Measurements from ENCODE around the gene TBATA. TPM values are rescaled to one million over a fixed set of nuclear protein-coding genes. Genes with fewer than 3 reads are reported as not detected.

The TBATA gene
- total and polyA plus RNA-seq, 4 experiments from 2014 or later = not detected

- H3K4me3 Mint-ChIP-seq = no peak overlapping the region
- CTCF ChIA-PET (ENCODE audit: partially characterized antibody) = no interaction called here
- H3K4me1 Mint-ChIP-seq = no peaks in the 10 kb centered on the region
- no peaks in the 10 kb centered on the region for H3K36me3 Mint-ChIP-seq
- no peaks in the 10 kb centered on the region for H3K9me3 Mint-ChIP-seq
- intact Hi-C loops (cut with micrococcal nuclease) = no loop called here
- no peak for DNase-seq
- POLR2A ChIA-PET (ENCODE audit: partially characterized antibody) = no interaction called here
- H3K27me3 Mint-ChIP-seq = peaks cover 13 to 23% of the 10 kb centered on the region in 2 donors
- H3K27ac ChIP-seq (ENCODE audit: low read depth, low read length) = no peak overlapping the region
- peaks cover 3% of the 10 kb centered on the region for H3K27me3 ChIP-seq (ENCODE audit: insufficient read depth, low read length)
- H3K9me3 ChIP-seq (ENCODE audit: control insufficient read depth in 1 of 2, low read length in 2 of 2) = no peaks in the 10 kb centered on the region
- no peak overlapping the region for H3K27ac Mint-ChIP-seq
- H3K4me1 ChIP-seq (ENCODE audit: insufficient read depth, low read length) = no peaks in the 10 kb centered on the region
- H3K4me3 ChIP-seq (ENCODE audit: low read length in 2 of 2) = no peak overlapping the region
- no peaks in the 10 kb centered on the region for H3K36me3 ChIP-seq (ENCODE audit: insufficient read depth, low read length)
Measured at GRCh38 chr10:70799124-70799523, 13.9 kb upstream of the TBATA start.

- Histone ChIP-seq H3K4me3 (ENCODE audit: low read length in 2 of 2) (no peak overlapping the region), H3K27ac (ENCODE audit: low read depth, low read length) (no peak overlapping the region), H3K9me3 (ENCODE audit: control insufficient read depth in 1 of 2, low read length in 2 of 2) (no peaks in the 10 kb centered on the region), H3K36me3 (ENCODE audit: insufficient read depth, low read length) (no peaks in the 10 kb centered on the region), H3K4me1 (ENCODE audit: insufficient read depth, low read length) (no peaks in the 10 kb centered on the region), H3K27me3 (ENCODE audit: insufficient read depth, low read length) (peaks cover 3% of the 10 kb centered on the region)
- intact Hi-C loops (cut with micrococcal nuclease) = no loop called here
- DNase-seq = no peak
- CTCF ChIA-PET (ENCODE audit: partially characterized antibody) = interaction anchor here (1.0 kb wide), 1 partner anchor 17 kb away, joined by 4 read pairs; no protein-coding TSS in a partner anchor
- no peaks in the 10 kb centered on the region for H3K36me3 Mint-ChIP-seq
- peaks cover 13 to 24% of the 10 kb centered on the region in 2 donors for H3K27me3 Mint-ChIP-seq
- no peaks in the 10 kb centered on the region for H3K9me3 Mint-ChIP-seq
- H3K4me3 Mint-ChIP-seq = no peak overlapping the region
- H3K27ac Mint-ChIP-seq = no peak overlapping the region
- no peaks in the 10 kb centered on the region for H3K4me1 Mint-ChIP-seq
- POLR2A ChIA-PET (ENCODE audit: partially characterized antibody) = no interaction called here
Measured at GRCh38 chr10:70797840-70798239, 12.7 kb upstream of the TBATA start.

GRCh38 chr10:70795613-70796012 is 10.4 kb upstream of the TBATA start:
- Histone ChIP-seq H3K27ac (ENCODE audit: low read depth, low read length) (no peak overlapping the region), H3K4me1 (ENCODE audit: insufficient read depth, low read length) (no peaks in the 10 kb centered on the region), H3K27me3 (ENCODE audit: insufficient read depth, low read length) (peaks cover 3% of the 10 kb centered on the region), H3K36me3 (ENCODE audit: insufficient read depth, low read length) (no peaks in the 10 kb centered on the region), H3K9me3 (ENCODE audit: control insufficient read depth in 1 of 2, low read length in 2 of 2) (no peaks in the 10 kb centered on the region), H3K4me3 (ENCODE audit: low read length in 2 of 2) (no peak overlapping the region)
- CTCF ChIA-PET (ENCODE audit: partially characterized antibody) = no interaction called here
- Mint-ChIP-seq H3K36me3 (no peaks in the 10 kb centered on the region), H3K4me1 (no peaks in the 10 kb centered on the region), H3K9me3 (peaks cover 0 to 2% (median 0%) of the 10 kb centered on the region in 8 donors), H3K27ac (no peak overlapping the region), H3K27me3 (peaks cover 8 to 25% of the 10 kb centered on the region in 2 donors), H3K4me3 (no peak overlapping the region)
- POLR2A ChIA-PET (ENCODE audit: partially characterized antibody) = no interaction called here
- intact Hi-C loops (cut with micrococcal nuclease) = no loop called here
- no peak for DNase-seq

- intact Hi-C loops (cut with micrococcal nuclease) = no loop called here
- H3K27me3 Mint-ChIP-seq = peaks cover 6 to 7% of the 10 kb centered on the region in 2 donors
- H3K27me3 ChIP-seq (ENCODE audit: insufficient read depth, low read length) = peaks cover 3% of the 10 kb centered on the region
- H3K27ac ChIP-seq (ENCODE audit: low read depth, low read length) = no peak overlapping the region
- no peak for DNase-seq
- no peaks in the 10 kb centered on the region for H3K36me3 Mint-ChIP-seq
- H3K36me3 ChIP-seq (ENCODE audit: insufficient read depth, low read length) = no peaks in the 10 kb centered on the region
- H3K4me3 Mint-ChIP-seq = no peak overlapping the region
- H3K9me3 Mint-ChIP-seq = peaks cover 0 to 2% (median 0%) of the 10 kb centered on the region in 8 donors
- ChIA-PET CTCF (ENCODE audit: partially characterized antibody) (no interaction called here), POLR2A (ENCODE audit: partially characterized antibody) (no interaction called here)
- H3K4me1 Mint-ChIP-seq = peaks cover 0 to 3% (median 1%) of the 10 kb centered on the region in 4 donors
- H3K27ac Mint-ChIP-seq = no peak overlapping the region
- no peak overlapping the region for H3K4me3 ChIP-seq (ENCODE audit: low read length in 2 of 2)
- no peaks in the 10 kb centered on the region for H3K9me3 ChIP-seq (ENCODE audit: control insufficient read depth in 1 of 2, low read length in 2 of 2)
- H3K4me1 ChIP-seq (ENCODE audit: insufficient read depth, low read length) = no peaks in the 10 kb centered on the region
Measured at GRCh38 chr10:70791386-70792039, 6.3 kb upstream of the TBATA start.

GRCh38 chr10:70786799-70787415 is 1.7 kb upstream of the TBATA start:
- no peak overlapping the region for H3K4me3 ChIP-seq (ENCODE audit: low read length in 2 of 2)
- no peaks in the 10 kb centered on the region for H3K4me1 ChIP-seq (ENCODE audit: insufficient read depth, low read length)
- no peaks in the 10 kb centered on the region for H3K27me3 ChIP-seq (ENCODE audit: insufficient read depth, low read length)
- H3K27me3 Mint-ChIP-seq = peaks cover 4 to 6% of the 10 kb centered on the region in 2 donors
- no peak overlapping the region for H3K27ac Mint-ChIP-seq
- intact Hi-C loops (cut with micrococcal nuclease) = no loop called here
- no peak overlapping the region for H3K27ac ChIP-seq (ENCODE audit: low read depth, low read length)
- CTCF ChIA-PET (ENCODE audit: partially characterized antibody) = no interaction called here
- no peaks in the 10 kb centered on the region for H3K9me3 Mint-ChIP-seq
- POLR2A ChIA-PET (ENCODE audit: partially characterized antibody) = no interaction called here
- peaks cover 0 to 3% (median 1%) of the 10 kb centered on the region in 4 donors for H3K4me1 Mint-ChIP-seq
- no peaks in the 10 kb centered on the region for H3K36me3 Mint-ChIP-seq
- H3K36me3 ChIP-seq (ENCODE audit: insufficient read depth, low read length) = no peaks in the 10 kb centered on the region
- no peaks in the 10 kb centered on the region for H3K9me3 ChIP-seq (ENCODE audit: control insufficient read depth in 1 of 2, low read length in 2 of 2)
- H3K4me3 Mint-ChIP-seq = no peak overlapping the region
- no peak for DNase-seq

- no peaks in the 10 kb centered on the region for H3K9me3 Mint-ChIP-seq
- no peaks in the 10 kb centered on the region for H3K36me3 Mint-ChIP-seq
- H3K4me1 ChIP-seq (ENCODE audit: insufficient read depth, low read length) = no peaks in the 10 kb centered on the region
- H3K4me1 Mint-ChIP-seq = peaks cover 0 to 3% (median 0%) of the 10 kb centered on the region in 4 donors
- no peaks in the 10 kb centered on the region for H3K9me3 ChIP-seq (ENCODE audit: control insufficient read depth in 1 of 2, low read length in 2 of 2)
- H3K4me3 Mint-ChIP-seq = no peak overlapping the region
- H3K27ac ChIP-seq (ENCODE audit: low read depth, low read length) = no peak overlapping the region
- H3K27me3 ChIP-seq (ENCODE audit: insufficient read depth, low read length) = no peaks in the 10 kb centered on the region
- H3K27ac Mint-ChIP-seq = no peak overlapping the region
- ChIA-PET CTCF (ENCODE audit: partially characterized antibody) (no interaction called here), POLR2A (ENCODE audit: partially characterized antibody) (no interaction called here)
- H3K4me3 ChIP-seq (ENCODE audit: low read length in 2 of 2) = no peak overlapping the region
- H3K27me3 Mint-ChIP-seq = peaks cover 2 to 4% of the 10 kb centered on the region in 2 donors
- intact Hi-C loops (cut with micrococcal nuclease) = no loop called here
- no peaks in the 10 kb centered on the region for H3K36me3 ChIP-seq (ENCODE audit: insufficient read depth, low read length)
- DNase-seq = no peak
Measured at GRCh38 chr10:70784471-70784870, 706 bp downstream of the TBATA start.

- intact Hi-C loops (cut with micrococcal nuclease) = no loop called here
- H3K9me3 ChIP-seq (ENCODE audit: control insufficient read depth in 1 of 2, low read length in 2 of 2) = no peaks in the 10 kb centered on the region
- ChIA-PET CTCF (ENCODE audit: partially characterized antibody) (no interaction called here), POLR2A (ENCODE audit: partially characterized antibody) (no interaction called here)
- no peaks in the 10 kb centered on the region for H3K36me3 ChIP-seq (ENCODE audit: insufficient read depth, low read length)
- H3K36me3 Mint-ChIP-seq = no peaks in the 10 kb centered on the region
- peaks cover 1 to 4% of the 10 kb centered on the region in 2 donors for H3K27me3 Mint-ChIP-seq
- no peaks in the 10 kb centered on the region for H3K27me3 ChIP-seq (ENCODE audit: insufficient read depth, low read length)
- no peaks in the 10 kb centered on the region for H3K4me1 ChIP-seq (ENCODE audit: insufficient read depth, low read length)
- H3K27ac Mint-ChIP-seq = no peak overlapping the region
- peaks cover 0 to 3% (median 0%) of the 10 kb centered on the region in 4 donors for H3K4me1 Mint-ChIP-seq
- H3K27ac ChIP-seq (ENCODE audit: low read depth, low read length) = no peak overlapping the region
- no peak overlapping the region for H3K4me3 Mint-ChIP-seq
- DNase-seq = no peak
- H3K4me3 ChIP-seq (ENCODE audit: low read length in 2 of 2) = no peak overlapping the region
- H3K9me3 Mint-ChIP-seq = no peaks in the 10 kb centered on the region
Measured at GRCh38 chr10:70784016-70784415, 1.2 kb downstream of the TBATA start.
